Cardiac muscle cell (in vitro differentiated cells and primary cell): ENCODE measurements around the gene EHF. TPM values are rescaled to one million over a fixed set of nuclear protein-coding genes. Genes with fewer than 3 reads are reported as not detected.

ENCODE experiments used
- DNase-seq, 2 donors: peaks; one replicate each; pipeline versions ENCODE4 v3.0.0 to v3.0.0-alpha.2; 2010 to 2017; ENCODE audit warnings: low read depth in 1 of 2, low spot score in 1 of 2
- H3K27ac ChIP-seq: fragments of 200-600 bp; sonication (generic); 2 replicates; pipeline ENCODE4 v1.5.1; 2016
- H3K27me3 ChIP-seq: fragments of 200-600 bp; sonication (generic); 2 replicates; pipeline ENCODE4 v1.6.0; 2016; ENCODE audit warnings: control low read depth
- H3K36me3 ChIP-seq: fragments of 200-600 bp; sonication (generic); 2 replicates; pipeline ENCODE4 v1.5.1; 2016; ENCODE audit warnings: control low read depth
- H3K4me1 ChIP-seq: fragments of 200-600 bp; sonication (generic); 2 replicates; pipeline ENCODE4 v1.8.1; 2017; ENCODE audit warnings: low read depth, mild to moderate bottlenecking, mixed run types
- H3K4me3 ChIP-seq: fragments of 200-600 bp; sonication (generic); 2 replicates; pipeline ENCODE4 v1.5.1; 2016; ENCODE audit warnings: mild to moderate bottlenecking
- H3K9me3 ChIP-seq: fragments of 200-600 bp; sonication (generic); 2 replicates; pipeline ENCODE4 v1.5.1; 2017; ENCODE audit warnings: low read depth, mild to moderate bottlenecking, control low read depth
- polyA plus RNA-seq: library from polyadenylated mRNA; unstranded; fragments of >200 nt; fragmentation: Nextera tagmentation; extraction: Ambion mirVana; gene quantifications from 2 replicates; pipeline ENCODE4 v1.2.1, GENCODE V29; 2016
- total RNA-seq: library from RNA; depleted of rRNA; stranded (reverse); fragments of >200 nt; gene quantifications from 2 replicates; pipeline ENCODE4 v1.2.3, GENCODE V29; 2016
- TF ChIP-seq, protein P1 (sequence below): IDR thresholded peaks from 2 replicates; pipeline ENCODE4 v1.5.1; 2012; ENCODE audit warnings: low read depth, mild to moderate bottlenecking, low read length

Gene EHF
- total and polyA plus RNA-seq, 2 experiments from 2014 or later: not detected

DNA sequence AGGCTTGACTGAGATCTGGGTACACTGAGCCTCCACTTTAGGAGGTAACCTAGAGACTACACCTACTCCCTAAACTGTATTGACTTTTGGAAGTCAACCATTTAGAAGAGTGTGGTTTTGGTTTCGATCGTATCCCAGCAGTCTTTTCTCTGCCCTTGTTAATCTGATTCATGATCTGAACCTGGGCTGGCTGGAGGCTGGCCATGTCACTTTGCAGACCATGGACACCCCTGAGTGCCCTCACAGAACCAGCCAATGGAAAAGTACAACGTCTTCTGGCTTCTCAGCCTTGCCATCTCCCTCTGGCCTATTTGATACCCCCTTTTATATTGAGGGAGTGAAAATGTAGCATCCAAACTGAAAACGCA is 10.8 kb downstream of the EHF start:
- Histone ChIP-seq H3K4me3 (no peak overlapping the region), H3K27me3 (no peaks in the 10 kb centered on the region), H3K36me3 (no peaks in the 10 kb centered on the region), H3K4me1 (no peaks in the 10 kb centered on the region), H3K27ac (no peak overlapping the region), H3K9me3 (no peaks in the 10 kb centered on the region)
- DNase-seq: no peak
- TF ChIP-seq, protein P1, sequence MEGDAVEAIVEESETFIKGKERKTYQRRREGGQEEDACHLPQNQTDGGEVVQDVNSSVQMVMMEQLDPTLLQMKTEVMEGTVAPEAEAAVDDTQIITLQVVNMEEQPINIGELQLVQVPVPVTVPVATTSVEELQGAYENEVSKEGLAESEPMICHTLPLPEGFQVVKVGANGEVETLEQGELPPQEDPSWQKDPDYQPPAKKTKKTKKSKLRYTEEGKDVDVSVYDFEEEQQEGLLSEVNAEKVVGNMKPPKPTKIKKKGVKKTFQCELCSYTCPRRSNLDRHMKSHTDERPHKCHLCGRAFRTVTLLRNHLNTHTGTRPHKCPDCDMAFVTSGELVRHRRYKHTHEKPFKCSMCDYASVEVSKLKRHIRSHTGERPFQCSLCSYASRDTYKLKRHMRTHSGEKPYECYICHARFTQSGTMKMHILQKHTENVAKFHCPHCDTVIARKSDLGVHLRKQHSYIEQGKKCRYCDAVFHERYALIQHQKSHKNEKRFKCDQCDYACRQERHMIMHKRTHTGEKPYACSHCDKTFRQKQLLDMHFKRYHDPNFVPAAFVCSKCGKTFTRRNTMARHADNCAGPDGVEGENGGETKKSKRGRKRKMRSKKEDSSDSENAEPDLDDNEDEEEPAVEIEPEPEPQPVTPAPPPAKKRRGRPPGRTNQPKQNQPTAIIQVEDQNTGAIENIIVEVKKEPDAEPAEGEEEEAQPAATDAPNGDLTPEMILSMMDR: no peak

DNA sequence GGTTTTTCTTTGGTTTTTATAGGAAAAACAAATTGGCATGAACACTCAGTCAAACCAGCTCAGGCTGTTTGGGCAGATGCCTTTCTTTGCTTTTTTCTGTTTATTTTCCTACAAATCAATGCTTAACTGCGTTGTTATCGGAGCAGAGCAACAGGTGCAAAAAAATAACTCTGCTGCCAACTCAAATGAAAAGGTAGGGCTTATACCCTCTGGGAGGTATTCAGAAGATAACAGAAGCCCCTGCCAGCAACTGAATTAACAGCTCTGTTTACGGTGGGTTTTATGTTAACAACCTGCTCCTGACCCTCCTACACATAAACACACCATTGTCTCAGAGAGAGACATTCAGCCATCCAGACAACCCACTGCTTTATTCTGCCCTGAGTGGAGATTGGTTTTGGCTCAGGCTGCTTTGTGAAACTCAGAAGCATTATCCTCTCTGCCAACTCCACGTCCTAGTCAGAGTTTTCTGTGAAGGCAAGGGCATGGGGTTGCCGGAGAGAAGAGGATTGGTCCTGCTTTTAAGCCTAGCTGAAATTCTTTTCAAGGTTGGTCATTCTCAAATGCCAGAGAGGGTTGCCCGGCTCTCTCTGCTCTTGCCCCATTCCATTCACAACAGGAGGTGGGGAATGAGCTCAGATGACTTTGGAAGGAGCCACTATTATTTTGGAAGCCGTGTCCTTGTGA is 11.4 kb downstream of the EHF start:
- Histone ChIP-seq H3K27ac (no peak overlapping the region), H3K36me3 (no peaks in the 10 kb centered on the region), H3K4me3 (no peak overlapping the region), H3K9me3 (no peaks in the 10 kb centered on the region), H3K27me3 (no peaks in the 10 kb centered on the region), H3K4me1 (no peaks in the 10 kb centered on the region)
- TF ChIP-seq, protein P1: no peak
- no peak for DNase-seq

DNA sequence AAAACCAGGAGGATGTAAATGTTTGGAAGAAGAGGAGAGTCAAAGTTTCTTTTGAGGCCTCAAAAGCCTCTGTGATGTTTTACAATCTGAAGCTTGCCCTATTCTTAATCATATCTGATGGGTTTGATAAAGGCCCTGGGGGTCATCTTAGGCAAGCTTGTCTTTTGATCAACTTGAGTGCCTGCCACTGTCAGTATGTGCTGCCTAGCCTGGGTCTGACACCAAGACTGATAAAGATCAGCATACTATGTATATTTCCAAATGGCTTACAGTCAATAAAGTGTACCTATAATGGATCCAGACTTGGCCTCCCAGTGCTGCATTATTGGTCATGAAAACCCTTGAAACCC is 12.7 kb downstream of the EHF start:
- no peaks in the 10 kb centered on the region for H3K27me3 ChIP-seq
- no peak overlapping the region for H3K27ac ChIP-seq
- no peaks in the 10 kb centered on the region for H3K9me3 ChIP-seq
- no peak overlapping the region for H3K4me3 ChIP-seq
- TF ChIP-seq, protein P1: no peak
- DNase-seq: no peak
- H3K4me1 ChIP-seq: no peaks in the 10 kb centered on the region
- H3K36me3 ChIP-seq: no peaks in the 10 kb centered on the region

DNA sequence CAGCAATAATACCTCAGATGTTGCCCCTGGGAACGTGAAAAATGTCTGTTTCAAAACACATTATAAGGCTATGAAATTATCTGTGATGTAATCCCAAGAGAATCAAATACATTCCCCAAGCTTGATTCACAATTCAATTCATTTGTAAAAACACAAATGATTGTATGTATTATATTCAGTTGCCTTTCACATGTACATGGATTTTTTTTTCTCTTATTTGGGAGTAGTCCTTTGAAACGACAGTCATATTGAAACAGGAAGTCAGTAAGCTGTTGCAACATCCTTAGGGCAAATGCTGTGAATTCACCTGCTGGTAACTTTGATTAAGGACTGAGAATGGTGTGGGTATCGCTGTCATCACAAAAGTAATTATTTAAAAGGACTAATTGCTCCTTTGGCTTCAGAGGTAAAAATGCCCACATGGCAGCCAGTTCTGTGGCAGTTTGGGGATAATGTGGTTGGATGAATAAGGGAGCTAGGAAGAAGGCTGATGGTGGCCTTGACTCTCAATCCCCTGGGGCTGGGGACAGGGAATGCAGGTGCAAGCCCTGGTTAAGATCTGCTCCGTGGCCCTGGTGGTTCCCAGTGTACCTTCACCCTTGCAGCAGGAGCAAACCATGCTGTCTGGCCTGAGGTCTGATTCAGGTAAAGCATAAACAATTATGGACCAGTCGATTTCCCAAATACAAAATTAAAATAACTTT is 13.2 kb downstream of the EHF start:
- Histone ChIP-seq H3K36me3 (no peaks in the 10 kb centered on the region), H3K9me3 (no peaks in the 10 kb centered on the region), H3K27ac (no peak overlapping the region), H3K4me1 (no peaks in the 10 kb centered on the region), H3K27me3 (no peaks in the 10 kb centered on the region), H3K4me3 (no peak overlapping the region)
- DNase-seq: peak in 1 of 2 donors; percentile 58
- TF ChIP-seq, protein P1: no peak

DNA sequence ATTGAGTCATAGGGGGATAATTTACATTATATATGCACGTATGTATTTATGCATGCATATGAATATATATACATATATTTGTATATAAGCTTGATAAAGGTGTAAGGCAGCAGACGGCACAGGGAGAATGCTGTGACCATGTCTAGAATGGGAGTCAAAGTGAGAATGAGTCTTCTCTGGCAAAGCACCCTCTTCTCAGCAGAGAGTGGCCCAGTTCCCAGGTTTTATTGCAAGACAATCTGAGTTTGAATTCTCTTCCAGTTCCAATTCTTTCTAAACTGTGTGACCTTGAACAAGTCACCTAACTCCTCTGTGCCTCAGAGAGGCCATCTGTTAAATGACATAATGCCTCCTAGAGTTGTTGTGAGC is 13.8 kb downstream of the EHF start:
- TF ChIP-seq, protein P1: no peak
- Histone ChIP-seq H3K36me3 (no peaks in the 10 kb centered on the region), H3K9me3 (no peaks in the 10 kb centered on the region), H3K27me3 (no peaks in the 10 kb centered on the region), H3K27ac (no peak overlapping the region), H3K4me3 (no peak overlapping the region), H3K4me1 (no peaks in the 10 kb centered on the region)
- DNase-seq: no peak
